Peyer's patch (tissue), 4 donors: ENCODE results near the gene LIMA1.

Experiments
- POLR2A ChIP-seq, 2 donors: fragments of 450-650 bp; IDR thresholded peaks; one replicate each; pipeline ENCODE4 v1.5.1; 2017; ENCODE audit warnings: antibody characterized with exemption in 2 of 2, mild to moderate bottlenecking in 2 of 2, moderate library complexity in 2 of 2
- TF ChIP-seq, protein P1 (sequence below), 6 experiments: fragments of 450-650 bp in 4 of 6; fragments of 200-600 bp in 2 of 6; sonication (generic) in 1 of 6; IDR thresholded peaks; one replicate each; pipeline ENCODE4 v1.5.1; 2017 to 2019; ENCODE audit warnings: antibody characterized with exemption in 6 of 6, mild to moderate bottlenecking in 3 of 6, moderate library complexity in 1 of 6

DNA sequence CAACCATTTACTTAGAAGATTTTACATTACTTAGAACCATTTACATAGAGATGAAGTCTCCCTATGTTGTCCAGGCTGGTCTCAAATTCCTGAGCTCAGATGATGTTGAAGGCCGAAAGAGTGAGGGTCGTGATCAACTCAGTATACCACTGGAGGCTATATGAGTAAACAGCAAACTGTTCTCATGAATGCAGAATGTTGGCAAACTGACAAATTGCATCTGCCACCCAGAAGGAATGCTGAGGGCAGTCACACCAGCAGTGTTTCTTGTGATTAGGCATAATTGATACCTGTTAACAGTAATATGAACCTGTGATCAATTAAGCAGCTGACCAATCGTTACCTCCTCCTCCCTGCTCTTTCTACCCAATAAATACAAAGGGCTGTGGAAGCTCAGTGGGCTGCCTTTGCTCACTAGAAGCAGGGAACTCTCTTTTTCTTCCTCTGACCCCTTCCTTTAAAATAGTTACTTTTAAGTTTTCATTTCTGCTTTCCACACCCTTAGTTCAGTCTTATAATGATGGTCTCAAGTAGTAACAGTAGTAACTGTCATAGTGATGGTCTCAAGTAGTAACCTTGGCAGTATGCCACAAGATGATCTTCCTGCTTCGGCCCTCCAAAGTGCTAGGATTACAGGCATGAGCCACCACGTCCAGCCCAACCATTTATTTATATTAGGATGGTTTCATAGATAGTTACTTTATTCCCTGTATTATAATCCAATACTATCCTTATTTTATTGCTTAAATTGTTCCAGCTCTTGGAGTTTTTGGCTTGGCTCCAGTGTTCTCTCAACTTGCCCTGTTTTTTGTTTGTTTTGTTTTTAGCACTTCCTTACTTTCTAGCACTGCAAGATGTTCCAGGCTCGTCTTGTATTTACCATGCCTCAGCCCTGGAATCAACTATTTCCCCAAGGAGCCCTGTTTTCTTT is 25.8 kb downstream of the LIMA1 start:
- TF ChIP-seq, protein P1, sequence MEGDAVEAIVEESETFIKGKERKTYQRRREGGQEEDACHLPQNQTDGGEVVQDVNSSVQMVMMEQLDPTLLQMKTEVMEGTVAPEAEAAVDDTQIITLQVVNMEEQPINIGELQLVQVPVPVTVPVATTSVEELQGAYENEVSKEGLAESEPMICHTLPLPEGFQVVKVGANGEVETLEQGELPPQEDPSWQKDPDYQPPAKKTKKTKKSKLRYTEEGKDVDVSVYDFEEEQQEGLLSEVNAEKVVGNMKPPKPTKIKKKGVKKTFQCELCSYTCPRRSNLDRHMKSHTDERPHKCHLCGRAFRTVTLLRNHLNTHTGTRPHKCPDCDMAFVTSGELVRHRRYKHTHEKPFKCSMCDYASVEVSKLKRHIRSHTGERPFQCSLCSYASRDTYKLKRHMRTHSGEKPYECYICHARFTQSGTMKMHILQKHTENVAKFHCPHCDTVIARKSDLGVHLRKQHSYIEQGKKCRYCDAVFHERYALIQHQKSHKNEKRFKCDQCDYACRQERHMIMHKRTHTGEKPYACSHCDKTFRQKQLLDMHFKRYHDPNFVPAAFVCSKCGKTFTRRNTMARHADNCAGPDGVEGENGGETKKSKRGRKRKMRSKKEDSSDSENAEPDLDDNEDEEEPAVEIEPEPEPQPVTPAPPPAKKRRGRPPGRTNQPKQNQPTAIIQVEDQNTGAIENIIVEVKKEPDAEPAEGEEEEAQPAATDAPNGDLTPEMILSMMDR (IDR thresholded peaks at IDR 0.05): no peak
- TF ChIP-seq POLR2A (IDR thresholded peaks at IDR 0.05): no peak
